GM23248 (cell line): ENCODE results near the gene TBC1D22A.

Experiments used
- EZH2 ChIP-seq: fragments of 200-600 bp; sonication (generic); IDR thresholded peaks from 2 replicates; pipeline ENCODE4 v1.6.1; 2018; ENCODE audit warnings: antibody characterized with exemption, mild to moderate bottlenecking; ENCODE audit not compliant: insufficient read depth, poor library complexity, severe bottlenecking
- EZH2phosphoT487 ChIP-seq: fragments of 200-600 bp; sonication (generic); IDR thresholded peaks from 2 replicates; pipeline ENCODE4 v1.6.1; 2018; ENCODE audit warnings: antibody characterized with exemption, moderate library complexity, mild to moderate bottlenecking, low read depth; ENCODE audit not compliant: insufficient read depth

GRCh38 chr22:47036936-47037485, 274.6 kb downstream of the TBC1D22A start:
- TF ChIP-seq EZH2phosphoT487 (no peak), EZH2 (no peak)
